D721Med (cell line): ENCODE results near the gene VPS26B.

Source experiments
- DNase-seq: peaks from one replicate; pipeline ENCODE4 v3.0.0; 2011; ENCODE audit warnings: low spot score; ENCODE audit not compliant: insufficient read length
- FAIRE-seq: peaks from 2 replicates; lab custom pipeline; 2011; peaks lifted over from hg19 to GRCh38; lab: Jason Lieb, UNC
- TF ChIP-seq, protein P1 (sequence below): IDR thresholded peaks from 2 replicates; pipeline ENCODE4 v1.5.1; 2012; ENCODE audit warnings: mild to moderate bottlenecking, control low read depth; ENCODE audit not compliant: insufficient read depth; ENCODE audit errors: missing control alignments

The VPS26B gene

GRCh38 chr11:134266841-134267251 is 42.4 kb downstream of the VPS26B start:
- FAIRE-seq (no peak), DNase-seq (no peak)
- TF ChIP-seq, protein P1, sequence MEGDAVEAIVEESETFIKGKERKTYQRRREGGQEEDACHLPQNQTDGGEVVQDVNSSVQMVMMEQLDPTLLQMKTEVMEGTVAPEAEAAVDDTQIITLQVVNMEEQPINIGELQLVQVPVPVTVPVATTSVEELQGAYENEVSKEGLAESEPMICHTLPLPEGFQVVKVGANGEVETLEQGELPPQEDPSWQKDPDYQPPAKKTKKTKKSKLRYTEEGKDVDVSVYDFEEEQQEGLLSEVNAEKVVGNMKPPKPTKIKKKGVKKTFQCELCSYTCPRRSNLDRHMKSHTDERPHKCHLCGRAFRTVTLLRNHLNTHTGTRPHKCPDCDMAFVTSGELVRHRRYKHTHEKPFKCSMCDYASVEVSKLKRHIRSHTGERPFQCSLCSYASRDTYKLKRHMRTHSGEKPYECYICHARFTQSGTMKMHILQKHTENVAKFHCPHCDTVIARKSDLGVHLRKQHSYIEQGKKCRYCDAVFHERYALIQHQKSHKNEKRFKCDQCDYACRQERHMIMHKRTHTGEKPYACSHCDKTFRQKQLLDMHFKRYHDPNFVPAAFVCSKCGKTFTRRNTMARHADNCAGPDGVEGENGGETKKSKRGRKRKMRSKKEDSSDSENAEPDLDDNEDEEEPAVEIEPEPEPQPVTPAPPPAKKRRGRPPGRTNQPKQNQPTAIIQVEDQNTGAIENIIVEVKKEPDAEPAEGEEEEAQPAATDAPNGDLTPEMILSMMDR: no peak

DNA sequence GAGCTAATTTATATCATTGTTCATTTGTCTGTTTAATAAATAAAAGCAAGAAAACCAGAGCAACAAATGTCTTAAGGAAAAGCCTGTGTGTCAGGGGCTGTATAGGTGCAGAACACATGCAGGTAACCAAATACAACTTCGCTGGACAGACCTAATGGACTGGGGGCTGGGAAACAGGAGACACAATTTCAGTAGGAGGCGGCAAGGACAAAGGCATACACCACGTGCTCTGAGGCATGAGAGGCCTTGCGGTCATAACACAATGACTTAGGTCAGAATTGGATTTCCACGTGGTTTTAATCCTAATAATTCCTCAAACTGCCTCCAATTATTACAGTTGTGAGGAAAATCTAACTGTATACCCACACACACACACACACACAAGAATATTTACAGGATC is 43.0 kb downstream of the VPS26B start:
- TF ChIP-seq, protein P1: no peak
- DNase-seq (no peak), FAIRE-seq (no peak)

GRCh38 chr11:134267966-134268365 is 43.5 kb downstream of the VPS26B start:
- FAIRE-seq (no peak), DNase-seq (no peak)
- TF ChIP-seq, protein P1: no peak

GRCh38 chr11:134270250-134270714 is 45.8 kb downstream of the VPS26B start:
- TF ChIP-seq, protein P1: no peak
- DNase-seq: no peak
- no peak for FAIRE-seq

- no peak for FAIRE-seq
- TF ChIP-seq, protein P1: no peak
- DNase-seq: no peak
Observed at GRCh38 chr11:134271978-134272377, 47.5 kb downstream of the VPS26B start.

DNA sequence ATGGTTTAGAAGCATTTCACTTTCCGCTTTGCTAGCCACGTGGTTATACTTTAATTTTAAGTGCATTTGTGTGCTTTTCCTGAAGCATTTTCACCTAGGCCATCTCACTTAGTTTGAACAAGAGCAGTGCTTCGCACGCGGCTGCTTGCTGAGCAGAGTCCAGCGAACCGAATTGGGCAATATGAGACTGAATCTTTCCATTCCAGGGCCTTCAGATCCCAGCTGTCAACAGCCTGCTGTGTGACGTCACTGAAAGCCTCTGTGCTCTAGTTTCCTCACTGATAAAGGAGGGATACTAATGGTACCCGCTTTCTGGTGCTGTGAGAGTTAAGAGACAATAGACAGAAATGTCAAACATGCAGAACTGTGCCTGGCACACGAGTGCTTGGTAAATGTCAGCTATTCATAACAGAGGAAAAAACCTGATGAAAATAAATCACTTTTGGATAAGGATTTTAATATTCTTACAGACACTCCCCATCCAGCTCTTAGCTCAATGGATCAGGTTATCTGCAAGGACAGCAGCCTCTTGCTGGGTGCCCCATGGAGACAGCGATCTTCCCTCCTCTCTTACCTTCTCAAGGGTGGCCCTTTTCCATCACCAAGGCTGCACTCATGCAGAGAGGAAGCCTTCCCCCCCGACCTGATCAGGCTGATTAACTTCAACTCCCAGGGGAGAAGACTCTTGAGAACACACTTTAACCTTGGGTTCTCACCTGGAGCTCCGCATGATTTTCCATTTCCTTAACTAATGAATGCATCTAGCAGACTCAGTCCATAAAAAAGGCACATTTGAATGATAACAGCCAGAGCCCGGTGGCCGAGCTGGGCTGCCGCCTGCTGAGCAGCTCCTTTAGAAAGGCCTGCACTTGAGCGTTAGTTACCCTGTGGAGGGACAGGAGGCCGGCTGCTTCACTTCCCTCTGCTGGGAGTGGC is 48.2 kb downstream of the VPS26B start:
- no peak for DNase-seq
- no peak for FAIRE-seq
- TF ChIP-seq, protein P1: no peak

GRCh38 chr11:134273317-134273712 is 48.8 kb downstream of the VPS26B start:
- TF ChIP-seq, protein P1: no peak
- DNase-seq: no peak
- FAIRE-seq: no peak
